A673 (cell line): ENCODE results near the gene SIX2.

Source experiments
- CTCF ChIP-seq: fragments of 300-800, 200-600 bp; sonication (generic); conservative IDR thresholded peaks from 2 replicates; pipeline ENCODE4 v1.5.1; 2017; ENCODE audit warnings: low read depth, mild to moderate bottlenecking, antibody characterized with exemption, low read length, moderate library complexity, mixed read lengths
- EZH2 ChIP-seq: fragments of 200-600 bp; sonication (generic); IDR thresholded peaks from 2 replicates; pipeline ENCODE4 v1.6.1; 2017; ENCODE audit warnings: borderline replicate concordance, low read depth, mild to moderate bottlenecking, mixed read lengths, antibody characterized with exemption, low read length; ENCODE audit not compliant: poor library complexity, severe bottlenecking

- TF ChIP-seq CTCF (no peak), EZH2 (no peak)
Measured at GRCh38 chr2:45009303-45009927, at the start of gene SIX2.
